HepG2 (cell line): ENCODE measurements around the gene SMPD3. TPM values are rescaled to one million over a fixed set of nuclear protein-coding genes. Genes with fewer than 3 reads are reported as not detected.

Experiments
- ARHGAP35 ChIP-seq: sonication (generic); formaldehyde crosslinking; IDR thresholded peaks from 2 replicates; pipeline ENCODE4 v1.9.0; 2022; ENCODE audit warnings: mild to moderate bottlenecking, inconsistent platforms, moderate library complexity, missing genetic modification reagents, borderline replicate concordance
- GABPB1 ChIP-seq: IDR thresholded peaks from 2 replicates; pipeline ENCODE4 v1.6.1; 2016; ENCODE audit warnings: mild to moderate bottlenecking, missing genetic modification reagents, moderate library complexity, missing compliant biosample characterization
- GATAD2A ChIP-seq: IDR thresholded peaks from 2 replicates; pipeline ENCODE4 v1.6.1; 2016
- GPN1 ChIP-seq: sonication (generic); formaldehyde crosslinking; IDR thresholded peaks from 2 replicates; pipeline ENCODE4 v1.5.1; 2020; ENCODE audit warnings: missing genetic modification reagents, borderline replicate concordance
- HDAC1 ChIP-seq: sonication (generic); formaldehyde crosslinking; IDR thresholded peaks from 2 replicates; pipeline ENCODE4 v1.5.1; 2020; ENCODE audit warnings: mild to moderate bottlenecking, missing genetic modification reagents
- HDAC2 ChIP-seq: sonication (generic); formaldehyde crosslinking; IDR thresholded peaks from 2 replicates; pipeline ENCODE4 v1.4.0; 2020; ENCODE audit warnings: missing genetic modification reagents
- IRX3 ChIP-seq: sonication (generic); formaldehyde crosslinking; IDR thresholded peaks from 2 replicates; pipeline ENCODE4 v1.8.1; 2023; ENCODE audit warnings: mild to moderate bottlenecking, low read depth, missing genetic modification reagents, borderline replicate concordance
- LCORL ChIP-seq, 2 experiments: fragments of 450-650 bp in 1 of 2; sonication (generic) in 1 of 2; formaldehyde crosslinking in 1 of 2; IDR thresholded peaks; 2 replicates each; pipeline versions ENCODE4 v1.5.0 to v1.6.1; 2017 to 2020; ENCODE audit warnings: antibody characterized with exemption in 1 of 2, missing genetic modification reagents in 1 of 2
- MIER2 ChIP-seq: IDR thresholded peaks from 2 replicates; pipeline ENCODE4 v1.6.1; 2016; ENCODE audit warnings: missing biosample characterization, missing genetic modification reagents
- NONO ChIP-seq, 2 experiments: fragments of 450-650 bp in 1 of 2; sonication (generic) in 1 of 2; formaldehyde crosslinking in 1 of 2; IDR thresholded peaks in 1 of 2; conservative IDR thresholded peaks in 1 of 2; 2 replicates each; pipeline versions ENCODE4 v1.6.1 to v1.8.0; 2017 to 2022; ENCODE audit warnings: mild to moderate bottlenecking in 1 of 2, missing genetic modification reagents in 1 of 2, moderate library complexity in 1 of 2
- PCBP1 ChIP-seq: fragments of 200-400 bp; formaldehyde crosslinking; IDR thresholded peaks from 2 replicates; pipeline ENCODE4 v1.6.1; 2017; ENCODE audit warnings: mild to moderate bottlenecking, low read depth, low read length, borderline replicate concordance
- RAD51 ChIP-seq: fragments of 450-650 bp; IDR thresholded peaks from 2 replicates; pipeline ENCODE4 v1.6.1; 2016; ENCODE audit warnings: borderline replicate concordance
- RFXANK ChIP-seq: IDR thresholded peaks from 2 replicates; pipeline ENCODE4 v1.6.1; 2016
- SP2 ChIP-seq: sonication (generic); formaldehyde crosslinking; IDR thresholded peaks from 2 replicates; pipeline ENCODE4 v1.5.1; 2020; ENCODE audit warnings: mild to moderate bottlenecking, missing genetic modification reagents
- SP5 ChIP-seq: IDR thresholded peaks from 2 replicates; pipeline ENCODE4 v1.6.1; 2016; ENCODE audit warnings: low read depth, borderline replicate concordance
- YEATS4 ChIP-seq: sonication (generic); formaldehyde crosslinking; IDR thresholded peaks from 2 replicates; pipeline ENCODE4 v1.4.0; 2020; ENCODE audit warnings: missing genetic modification reagents, borderline replicate concordance
- ZFP41 ChIP-seq: sonication (generic); formaldehyde crosslinking; IDR thresholded peaks from 2 replicates; pipeline ENCODE4 v1.4.0; 2020; ENCODE audit warnings: mild to moderate bottlenecking, missing genetic modification reagents, borderline replicate concordance
- ZFP90 ChIP-seq: sonication (generic); formaldehyde crosslinking; IDR thresholded peaks from 2 replicates; pipeline ENCODE4 v1.8.0; 2022; ENCODE audit warnings: missing genetic modification reagents, mild to moderate bottlenecking, inconsistent platforms, borderline replicate concordance
- ZNF296 ChIP-seq: sonication (generic); formaldehyde crosslinking; conservative IDR thresholded peaks from 2 replicates; pipeline ENCODE4 v1.5.0; 2020; ENCODE audit warnings: mild to moderate bottlenecking, missing genetic modification reagents
- polyA plus RNA-seq, 8 experiments: library from polyadenylated mRNA; depleted of rRNA in 3 of 8; stranded (reverse) in 7 of 8; unstranded in 1 of 8; fragments of >200 nt; fragmentation: Illumina TruSeq in 4 of 8; extraction: Trizol in 4 of 8; gene quantifications; 2 replicates each; pipeline versions ENCODE4 v1.2.1 to v1.2.3, GENCODE V29; 2011 to 2016; ENCODE audit warnings: low read depth in 4 of 8, missing spikeins in 1 of 8, mixed read lengths in 1 of 8; ENCODE audit not compliant: insufficient read depth in 1 of 8
- total RNA-seq, 5 experiments: library from RNA; depleted of rRNA; stranded (reverse); fragments of >200 nt; fragmentation: Illumina TruSeq; extraction: Trizol; gene quantifications; 2 replicates each; pipeline ENCODE4 v1.2.3, GENCODE V29; 2016; ENCODE audit warnings: low read depth in 1 of 5
- TF ChIP-seq, protein P1 (sequence below): IDR thresholded peaks from 2 replicates; pipeline ENCODE4 v1.6.1; 2016; ENCODE audit warnings: missing biosample characterization, missing genetic modification reagents, low read depth
- TF ChIP-seq, protein P2 (sequence below): sonication (generic); formaldehyde crosslinking; conservative IDR thresholded peaks from 2 replicates; pipeline ENCODE4 v1.4.0; 2020; ENCODE audit warnings: missing genetic modification reagents
- TF ChIP-seq, protein P3 (sequence below): sonication (generic); formaldehyde crosslinking; conservative IDR thresholded peaks from 2 replicates; pipeline ENCODE4 v1.4.0; 2020; ENCODE audit warnings: mild to moderate bottlenecking, missing genetic modification reagents, moderate library complexity
- TF ChIP-seq, protein P4 (sequence below), 2 experiments: fragments of 450-650 bp in 1 of 2; sonication (generic) in 1 of 2; formaldehyde crosslinking; IDR thresholded peaks; 2 replicates each; pipeline versions ENCODE4 v1.5.0 to v1.8.0; 2020 to 2022; ENCODE audit warnings: mild to moderate bottlenecking in 1 of 2, missing genetic modification reagents in 1 of 2

The SMPD3 gene
- total and polyA plus RNA-seq, 2 of the 13 experiments (the other 11 are each of a cell fraction or from before 2014, with no cell fraction given), result 0.07 to 0.32 TPM

DNA sequence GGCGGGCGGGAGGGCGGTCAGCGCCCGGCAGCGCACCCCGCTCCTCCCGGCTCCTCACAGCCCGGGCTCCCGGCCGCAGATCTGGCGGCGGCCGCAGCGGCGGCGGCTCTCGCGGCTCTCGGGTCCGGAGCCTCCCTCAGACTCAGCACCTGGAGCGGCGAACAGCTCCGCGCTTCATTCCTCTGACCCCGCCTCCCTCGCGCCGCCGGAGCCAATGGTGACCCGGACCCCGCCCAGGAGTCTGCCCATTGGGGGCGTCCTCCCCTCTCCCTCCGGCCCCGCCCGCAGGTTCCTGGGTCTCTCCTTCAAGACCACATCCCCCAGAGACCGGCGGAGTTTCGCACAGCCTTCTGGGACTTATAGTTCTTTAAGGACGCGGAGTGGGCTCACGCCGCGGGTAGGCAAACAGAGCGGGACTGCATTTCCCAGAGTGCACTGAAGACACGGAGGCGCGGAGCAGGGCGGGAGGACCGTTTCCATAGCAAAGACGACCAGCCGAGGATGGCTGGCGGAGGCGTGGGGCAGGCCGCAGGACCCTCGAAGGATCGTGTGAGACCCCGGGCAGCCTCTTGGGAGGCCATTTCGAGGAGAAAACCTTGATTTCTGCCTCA lies at the start of gene SMPD3 (continued):
- TF ChIP-seq, protein P1, sequence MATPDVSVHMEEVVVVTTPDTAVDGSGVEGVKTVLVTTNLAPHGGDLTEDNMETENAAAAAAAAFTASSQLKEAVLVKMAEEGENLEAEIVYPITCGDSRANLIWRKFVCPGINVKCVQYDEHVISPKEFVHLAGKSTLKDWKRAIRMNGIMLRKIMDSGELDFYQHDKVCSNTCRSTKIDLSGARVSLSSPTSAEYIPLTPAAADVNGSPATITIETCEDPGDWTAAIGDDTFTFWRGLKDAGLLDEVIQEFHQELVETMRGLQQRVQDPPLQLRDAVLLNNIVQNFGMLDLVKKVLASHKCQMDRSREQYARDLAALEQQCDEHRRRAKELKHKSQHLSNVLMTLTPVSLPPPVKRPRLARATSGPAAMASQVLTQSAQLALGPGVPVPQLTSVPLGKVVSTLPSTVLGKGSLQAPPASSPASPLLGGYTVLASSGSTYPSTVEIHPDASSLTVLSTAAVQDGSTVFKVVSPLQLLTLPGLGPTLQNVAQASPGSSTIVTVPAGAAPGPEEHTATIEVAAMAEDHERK (CRISPR knock-in tag), result peak; percentile 72
- TF ChIP-seq RAD51 (no peak), NONO (IDR thresholded peaks at IDR 0.05) (no peak), NONO (CRISPR knock-in tag; conservative IDR thresholded peaks at IDR 0.05) (peak; percentile 73), MIER2 (CRISPR knock-in tag) (peak; percentile 99), ARHGAP35 (peak; percentile 30; the same call in 1 of the 2 replicates), IRX3 (CRISPR knock-in tag) (peak; percentile 78; the same call in 1 of the 2 replicates), YEATS4 (CRISPR knock-in tag) (peak; percentile 75; the same call in 1 of the 2 replicates), SP5 (CRISPR knock-in tag) (peak; percentile 75), ZFP41 (CRISPR knock-in tag) (no peak), PCBP1 (no peak), RFXANK (CRISPR knock-in tag) (no peak), GABPB1 (CRISPR knock-in tag) (peak; percentile 90), SP2 (CRISPR knock-in tag) (peak; percentile 79), GATAD2A (CRISPR knock-in tag) (peak; percentile 69), LCORL (IDR thresholded peaks at IDR 0.05) (no peak), LCORL (CRISPR knock-in tag; IDR thresholded peaks at IDR 0.05) (no peak; the same call in 1 of the 2 replicates), HDAC1 (CRISPR knock-in tag) (peak; percentile 77), ZFP90 (CRISPR knock-in tag) (peak; percentile 95), GPN1 (CRISPR knock-in tag) (no peak), HDAC2 (CRISPR knock-in tag) (peak; percentile 35; the same call in 1 of the 2 replicates), ZNF296 (CRISPR knock-in tag) (no peak)
- TF ChIP-seq, protein P2, sequence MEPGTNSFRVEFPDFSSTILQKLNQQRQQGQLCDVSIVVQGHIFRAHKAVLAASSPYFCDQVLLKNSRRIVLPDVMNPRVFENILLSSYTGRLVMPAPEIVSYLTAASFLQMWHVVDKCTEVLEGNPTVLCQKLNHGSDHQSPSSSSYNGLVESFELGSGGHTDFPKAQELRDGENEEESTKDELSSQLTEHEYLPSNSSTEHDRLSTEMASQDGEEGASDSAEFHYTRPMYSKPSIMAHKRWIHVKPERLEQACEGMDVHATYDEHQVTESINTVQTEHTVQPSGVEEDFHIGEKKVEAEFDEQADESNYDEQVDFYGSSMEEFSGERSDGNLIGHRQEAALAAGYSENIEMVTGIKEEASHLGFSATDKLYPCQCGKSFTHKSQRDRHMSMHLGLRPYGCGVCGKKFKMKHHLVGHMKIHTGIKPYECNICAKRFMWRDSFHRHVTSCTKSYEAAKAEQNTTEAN (CRISPR knock-in tag), result peak; percentile 83; the same call in 1 of the 2 replicates
- TF ChIP-seq, protein P3, sequence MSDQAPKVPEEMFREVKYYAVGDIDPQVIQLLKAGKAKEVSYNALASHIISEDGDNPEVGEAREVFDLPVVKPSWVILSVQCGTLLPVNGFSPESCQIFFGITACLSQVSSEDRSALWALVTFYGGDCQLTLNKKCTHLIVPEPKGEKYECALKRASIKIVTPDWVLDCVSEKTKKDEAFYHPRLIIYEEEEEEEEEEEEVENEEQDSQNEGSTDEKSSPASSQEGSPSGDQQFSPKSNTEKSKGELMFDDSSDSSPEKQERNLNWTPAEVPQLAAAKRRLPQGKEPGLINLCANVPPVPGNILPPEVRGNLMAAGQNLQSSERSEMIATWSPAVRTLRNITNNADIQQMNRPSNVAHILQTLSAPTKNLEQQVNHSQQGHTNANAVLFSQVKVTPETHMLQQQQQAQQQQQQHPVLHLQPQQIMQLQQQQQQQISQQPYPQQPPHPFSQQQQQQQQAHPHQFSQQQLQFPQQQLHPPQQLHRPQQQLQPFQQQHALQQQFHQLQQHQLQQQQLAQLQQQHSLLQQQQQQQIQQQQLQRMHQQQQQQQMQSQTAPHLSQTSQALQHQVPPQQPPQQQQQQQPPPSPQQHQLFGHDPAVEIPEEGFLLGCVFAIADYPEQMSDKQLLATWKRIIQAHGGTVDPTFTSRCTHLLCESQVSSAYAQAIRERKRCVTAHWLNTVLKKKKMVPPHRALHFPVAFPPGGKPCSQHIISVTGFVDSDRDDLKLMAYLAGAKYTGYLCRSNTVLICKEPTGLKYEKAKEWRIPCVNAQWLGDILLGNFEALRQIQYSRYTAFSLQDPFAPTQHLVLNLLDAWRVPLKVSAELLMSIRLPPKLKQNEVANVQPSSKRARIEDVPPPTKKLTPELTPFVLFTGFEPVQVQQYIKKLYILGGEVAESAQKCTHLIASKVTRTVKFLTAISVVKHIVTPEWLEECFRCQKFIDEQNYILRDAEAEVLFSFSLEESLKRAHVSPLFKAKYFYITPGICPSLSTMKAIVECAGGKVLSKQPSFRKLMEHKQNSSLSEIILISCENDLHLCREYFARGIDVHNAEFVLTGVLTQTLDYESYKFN, result no peak; the same call in 1 of the 2 replicates
- TF ChIP-seq, protein P4, sequence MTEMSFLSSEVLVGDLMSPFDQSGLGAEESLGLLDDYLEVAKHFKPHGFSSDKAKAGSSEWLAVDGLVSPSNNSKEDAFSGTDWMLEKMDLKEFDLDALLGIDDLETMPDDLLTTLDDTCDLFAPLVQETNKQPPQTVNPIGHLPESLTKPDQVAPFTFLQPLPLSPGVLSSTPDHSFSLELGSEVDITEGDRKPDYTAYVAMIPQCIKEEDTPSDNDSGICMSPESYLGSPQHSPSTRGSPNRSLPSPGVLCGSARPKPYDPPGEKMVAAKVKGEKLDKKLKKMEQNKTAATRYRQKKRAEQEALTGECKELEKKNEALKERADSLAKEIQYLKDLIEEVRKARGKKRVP (CRISPR knock-in tag; IDR thresholded peaks at IDR 0.05), result no peak
